T47D (cell line): ENCODE data around the gene SWAP70.

Experiments used
- DNase-seq, 2 experiments: peaks; one replicate each; pipeline versions ENCODE4 v3.0.0 to v3.0.0-alpha.2; 2011 to 2012; ENCODE audit warnings: low read depth in 1 of 2, low spot score in 1 of 2
- JUND ChIP-seq: IDR thresholded peaks from 2 replicates; pipeline ENCODE4 v1.6.1; 2012; ENCODE audit warnings: low read depth
- in situ Hi-C: cut with HindIII; loops from 2 replicates; pipeline ENCODE4 v1.10.0; 2016; ENCODE audit warnings: low sequenced_read_pairs, low pct_unique_long_range_greater_than_20kb

Gene SWAP70

DNA sequence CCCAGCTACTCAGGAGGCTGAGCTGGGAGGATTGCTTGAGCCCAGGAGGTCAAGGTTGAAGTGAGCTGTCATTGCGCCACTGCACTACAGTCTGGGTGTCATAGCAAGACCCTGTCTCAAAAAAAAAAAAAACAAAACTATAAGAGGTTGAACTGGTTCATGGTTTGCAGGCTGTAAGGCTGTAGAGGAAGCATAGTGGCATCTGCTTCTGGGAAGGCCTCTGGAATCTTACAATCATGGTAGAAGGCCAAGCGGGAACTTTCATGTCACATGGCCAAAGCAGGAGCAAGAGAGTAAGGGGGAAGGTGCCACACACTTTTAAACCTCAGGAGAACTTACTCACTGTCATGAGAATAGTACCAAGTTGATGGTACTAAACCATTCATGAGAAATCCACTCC is 109.6 kb downstream of the SWAP70 start:
- in situ Hi-C loops: no loop called here

DNA sequence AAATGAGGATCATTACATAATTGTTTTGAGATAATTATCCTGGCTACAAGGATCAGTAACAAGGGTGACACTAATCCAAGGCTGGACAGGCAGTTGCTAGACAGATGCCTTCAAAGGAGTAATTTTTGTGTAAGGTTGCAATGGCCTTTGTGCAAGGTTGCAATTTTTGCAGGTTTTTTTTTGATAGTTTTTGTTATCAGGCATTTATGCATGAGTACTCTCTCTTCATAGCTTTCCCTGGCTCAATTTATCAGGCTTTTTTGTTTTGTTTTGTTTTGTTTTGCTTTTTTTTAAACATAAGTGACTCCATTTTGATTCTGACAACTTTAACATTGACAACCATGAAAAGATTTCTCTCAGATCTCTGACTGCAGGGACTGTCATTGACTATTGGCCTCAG is 110.2 kb downstream of the SWAP70 start:
- DNase-seq: no peak
- no peak for TF ChIP-seq JUND
- in situ Hi-C loops: no loop called here

More for the DNA sequence above, 109.6 kb downstream of the SWAP70 start:
- TF ChIP-seq JUND: no peak
- DNase-seq: no peak

DNA sequence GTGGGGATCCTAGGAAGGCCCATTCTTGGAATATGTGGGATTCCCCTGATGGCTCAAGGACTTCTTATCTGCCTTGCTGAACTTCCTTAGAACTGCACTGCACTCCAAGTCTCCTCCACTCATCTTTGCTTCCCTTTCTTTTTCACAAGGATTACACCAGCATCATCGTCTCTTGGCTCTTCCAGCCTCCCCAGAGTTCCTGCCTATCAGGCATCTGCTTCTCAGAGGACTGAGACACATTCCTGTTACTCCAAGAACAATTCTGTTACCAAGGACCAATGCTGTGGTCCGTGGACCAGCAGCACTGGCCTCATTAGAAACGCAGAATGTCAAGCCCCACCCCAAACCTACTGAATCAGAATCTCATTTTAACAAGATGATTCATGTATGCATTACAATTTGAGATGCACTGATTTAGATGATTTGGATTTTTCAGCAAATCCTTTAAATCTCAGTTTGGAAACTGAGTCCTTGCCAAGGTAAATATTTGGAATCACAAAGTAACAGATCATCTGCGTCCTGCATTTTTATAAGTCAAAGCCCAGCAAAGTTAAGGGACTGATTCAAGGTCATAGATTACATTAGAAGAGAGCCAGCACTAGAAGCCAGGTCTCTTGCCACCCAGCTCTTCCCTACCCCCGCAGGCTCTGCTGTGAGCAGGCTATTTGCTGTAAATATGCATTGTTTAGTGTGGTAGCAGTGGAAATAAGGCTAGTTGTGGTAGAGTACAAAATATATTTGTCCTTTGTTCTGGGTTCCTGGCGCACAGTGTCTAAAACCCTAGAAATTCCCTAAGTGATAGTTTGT is 110.9 kb downstream of the SWAP70 start:
- in situ Hi-C loops: no loop called here
- no peak for DNase-seq
- TF ChIP-seq JUND: no peak

DNA sequence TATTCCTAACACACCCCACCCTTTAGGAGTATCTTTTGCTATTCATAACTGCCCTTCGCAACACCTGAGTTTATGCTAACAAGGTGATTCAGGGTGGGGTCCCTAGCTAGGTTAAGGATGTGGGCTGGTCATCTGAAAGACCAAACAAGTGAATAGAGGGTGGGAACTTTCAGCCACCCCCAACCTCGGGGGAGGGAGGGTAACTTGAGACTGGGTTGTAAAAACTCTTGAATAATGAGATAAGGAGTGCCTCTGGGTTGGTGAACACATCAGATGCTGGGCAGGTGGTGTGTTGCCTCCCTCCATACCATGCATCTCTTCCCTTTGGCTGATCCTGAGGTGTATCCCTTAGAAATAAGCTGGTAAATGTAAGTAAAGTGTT is 111.5 kb downstream of the SWAP70 start:
- no peak for DNase-seq
- in situ Hi-C loops: no loop called here
- no peak for TF ChIP-seq JUND

DNA sequence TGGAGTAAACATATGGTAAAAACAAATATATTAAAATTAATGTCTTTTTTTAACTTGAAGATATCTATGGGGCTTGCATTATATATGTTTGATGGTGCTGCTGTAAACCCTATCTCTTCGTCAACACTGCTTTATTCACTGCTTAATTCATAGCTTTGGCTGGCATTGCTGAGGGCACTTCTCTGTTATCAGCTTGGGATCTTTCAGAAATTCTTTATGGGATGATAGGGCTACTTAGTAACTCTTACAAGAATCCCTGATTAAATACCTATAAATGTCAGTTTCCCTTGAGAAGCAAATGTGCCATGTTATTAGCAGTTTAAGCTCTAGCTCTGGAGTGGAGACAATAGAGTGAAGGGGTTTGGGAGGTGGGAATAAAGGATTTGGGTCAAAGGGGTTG is 112.3 kb downstream of the SWAP70 start:
- no peak for DNase-seq
- in situ Hi-C loops: no loop called here
- TF ChIP-seq JUND: 0 out of 2 replicates have a peak, but pooled peaks have one; percentile 22

DNA sequence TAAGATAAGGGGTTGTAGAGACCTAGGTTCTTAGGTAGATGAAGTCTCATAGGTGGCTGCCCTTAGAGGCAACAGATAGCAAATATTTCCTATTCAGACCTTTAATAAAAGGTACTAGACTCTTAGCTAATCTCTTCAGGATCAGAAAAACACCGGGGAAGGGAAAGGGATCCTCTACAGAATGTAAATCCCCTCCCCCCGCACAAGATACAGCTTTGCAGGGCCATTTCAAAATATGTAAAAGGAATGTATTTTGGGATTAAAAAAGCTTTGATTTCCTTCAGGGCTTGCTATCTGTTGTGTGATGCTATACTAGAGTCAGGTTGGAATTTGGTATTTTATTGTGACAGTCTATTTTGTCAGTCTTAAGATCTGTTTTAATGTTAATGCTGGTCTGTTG is 113.2 kb downstream of the SWAP70 start:
- DNase-seq: no peak
- no peak for TF ChIP-seq JUND
- in situ Hi-C loops: no loop called here

DNA sequence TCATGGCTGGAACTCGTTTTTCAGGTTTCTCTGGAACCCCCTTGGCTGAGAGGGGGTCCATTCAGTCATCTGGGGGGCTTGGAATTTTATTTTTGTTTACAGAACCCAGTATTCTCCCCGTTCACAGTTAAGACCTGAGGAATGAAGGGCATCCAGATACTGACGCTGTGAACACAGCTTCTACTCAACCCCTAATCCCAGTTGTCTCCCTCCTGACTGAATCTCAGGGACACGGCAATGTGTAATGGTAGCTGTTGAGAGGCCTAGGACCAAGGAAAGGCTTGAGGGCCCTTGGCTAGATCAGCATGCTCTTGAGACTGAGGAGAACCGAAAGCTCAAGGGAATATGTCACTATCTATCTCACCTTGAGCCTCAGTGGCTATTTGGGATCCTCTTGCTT is 113.6 kb downstream of the SWAP70 start:
- in situ Hi-C loops: no loop called here
- DNase-seq: no peak
- TF ChIP-seq JUND: no peak

DNA sequence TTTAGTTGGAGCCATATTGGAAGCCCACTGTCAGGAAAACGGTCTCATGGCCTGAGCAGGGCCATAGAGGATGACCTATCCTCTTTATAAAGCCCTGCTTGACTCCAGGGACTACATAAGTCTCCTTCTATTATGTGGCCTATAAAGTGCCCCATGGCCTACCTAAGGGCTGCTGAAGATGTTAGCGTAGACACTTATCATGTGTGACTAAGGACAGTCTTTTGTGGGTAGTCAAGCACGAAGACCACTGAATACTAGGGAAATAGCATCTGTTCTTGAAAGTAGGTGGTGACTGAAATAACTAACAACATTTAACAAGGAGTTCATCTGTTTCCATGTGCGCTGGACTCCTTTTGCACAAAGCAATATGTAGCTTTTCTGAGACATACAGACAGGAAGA is 117.1 kb downstream of the SWAP70 start:
- no peak for TF ChIP-seq JUND
- in situ Hi-C loops: no loop called here
- no peak for DNase-seq

DNA sequence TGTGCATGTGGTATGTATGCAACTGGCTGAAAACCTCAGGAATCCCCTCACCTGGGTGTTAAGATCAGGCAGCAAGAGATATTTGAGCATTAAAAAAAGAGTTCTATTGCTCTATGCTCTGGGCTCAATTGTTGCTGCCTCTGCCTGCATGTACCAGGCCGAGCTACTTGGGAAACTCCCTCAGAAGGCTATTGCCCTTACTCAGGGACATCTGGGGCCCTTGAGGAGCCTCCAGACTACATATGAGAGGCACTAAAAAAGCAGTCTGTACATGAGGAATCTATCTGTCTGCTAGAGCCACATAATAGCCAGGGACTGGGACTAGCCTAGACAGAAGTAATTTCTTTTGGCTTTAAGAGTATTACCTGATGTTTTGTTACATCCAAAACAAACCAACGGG is 120.1 kb downstream of the SWAP70 start:
- in situ Hi-C loops: no loop called here
- no peak for DNase-seq
- TF ChIP-seq JUND: no peak

DNA sequence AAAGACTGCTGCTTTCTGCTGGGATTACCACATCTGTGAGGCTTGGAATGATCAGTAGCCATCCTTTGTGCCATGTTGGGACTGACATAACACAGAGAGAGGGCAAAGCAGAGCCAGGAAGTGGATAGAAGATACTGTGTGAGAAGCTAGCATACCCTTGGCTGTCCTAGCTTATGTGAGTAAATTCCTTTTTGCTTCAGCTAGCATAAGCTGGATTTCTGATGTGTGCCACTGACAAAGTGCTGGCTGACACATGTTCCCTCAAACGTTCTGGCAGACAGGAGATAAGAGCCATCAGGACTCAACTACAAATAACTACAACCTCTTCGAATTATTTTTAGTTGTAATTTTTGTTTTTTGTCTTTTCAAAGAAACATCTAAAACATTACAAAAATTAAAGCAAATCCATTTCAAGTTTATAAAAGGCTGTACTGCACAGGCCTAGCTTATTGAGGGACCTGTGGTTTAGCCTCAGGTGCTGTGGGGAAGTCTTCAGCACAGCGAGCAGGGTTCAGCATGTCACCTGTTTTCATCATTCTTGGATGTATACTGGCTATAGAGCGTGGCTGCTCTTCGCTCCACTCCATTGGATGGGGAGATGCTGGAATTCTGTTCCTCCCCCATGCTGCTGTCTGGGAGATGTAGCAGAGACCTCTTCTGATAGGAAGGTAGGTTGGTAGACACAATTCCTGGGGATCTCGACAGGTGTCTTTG is 120.9 kb downstream of the SWAP70 start:
- in situ Hi-C loops: no loop called here
- DNase-seq: no peak
- no peak for TF ChIP-seq JUND

DNA sequence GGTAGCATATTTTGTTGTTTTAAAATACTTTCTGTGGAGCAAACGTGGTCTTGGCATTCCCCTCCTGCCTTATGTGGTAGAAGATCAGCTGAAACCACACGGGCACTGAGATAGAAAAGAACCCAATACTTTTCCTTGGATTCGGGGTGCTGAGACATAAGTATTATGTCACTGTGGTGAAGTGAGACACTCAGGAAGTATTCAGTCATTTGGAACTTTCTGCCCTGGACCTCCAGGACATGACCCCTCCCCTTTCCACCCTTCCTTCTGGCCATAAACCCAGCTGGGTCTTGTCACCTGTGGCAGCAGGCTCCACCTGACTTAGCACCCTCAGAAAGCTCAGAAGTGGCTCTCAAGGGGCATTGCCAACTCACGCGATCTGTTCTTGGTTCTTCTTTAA is 123.4 kb downstream of the SWAP70 start:
- in situ Hi-C loops: no loop called here
- TF ChIP-seq JUND: no peak
- DNase-seq: no peak

DNA sequence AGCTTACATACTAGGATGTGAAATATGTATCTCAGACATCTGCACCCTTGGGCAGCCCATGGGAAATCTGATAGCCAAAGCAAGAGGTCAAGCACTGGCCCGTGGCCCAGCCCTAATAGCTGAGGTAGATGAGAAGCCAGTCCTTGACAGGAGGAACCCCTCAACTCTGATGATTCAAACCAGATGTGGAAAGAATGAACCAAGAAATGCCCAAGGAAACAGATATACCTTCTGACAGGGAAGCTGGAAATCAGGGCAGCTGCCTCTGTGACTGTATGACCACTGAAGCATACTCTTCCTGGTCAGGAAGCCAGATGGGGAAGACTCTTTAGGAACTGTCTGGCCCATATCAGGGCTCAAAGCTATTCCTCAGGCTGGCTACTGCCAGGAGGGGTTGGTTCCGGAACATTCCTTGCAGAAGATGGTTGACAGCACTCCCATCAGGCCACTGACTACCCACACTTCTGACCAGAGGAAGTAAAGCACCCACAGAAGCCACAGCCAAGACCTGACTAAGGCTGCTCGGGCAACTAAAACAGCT is 124.2 kb downstream of the SWAP70 start:
- no peak for DNase-seq
- in situ Hi-C loops: no loop called here
- no peak for TF ChIP-seq JUND

DNA sequence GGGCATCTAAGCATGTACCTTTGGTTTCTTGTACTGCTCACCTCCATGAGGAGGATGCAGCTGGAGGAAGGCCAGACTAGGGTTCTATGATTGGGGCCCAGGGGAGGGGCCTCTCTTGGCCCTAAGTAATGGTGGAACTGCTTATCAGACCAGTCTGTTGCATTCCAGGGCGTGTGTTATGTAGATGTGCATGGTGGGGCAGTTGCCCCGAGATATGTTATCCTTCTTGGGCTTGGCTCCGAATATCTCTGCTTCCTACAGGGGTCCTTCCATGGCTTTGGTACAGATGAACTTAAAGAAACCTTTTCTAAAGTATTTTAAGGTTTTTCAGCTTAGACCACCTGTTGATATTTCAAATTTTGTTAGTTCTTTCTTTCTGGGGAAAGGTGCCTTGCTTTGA is 126.0 kb downstream of the SWAP70 start:
- no peak for DNase-seq

More for the DNA sequence above, 126.0 kb downstream of the SWAP70 start:
- TF ChIP-seq JUND: no peak
- in situ Hi-C loops: no loop called here
